ENCODE results near the gene C12orf56.
"Not testable (repeated sequence)": the region's sequence is repeated elsewhere in the genome, so short reads cannot be mapped to it uniquely, and the experiment has no call there.

The C12orf56 gene

DNA sequence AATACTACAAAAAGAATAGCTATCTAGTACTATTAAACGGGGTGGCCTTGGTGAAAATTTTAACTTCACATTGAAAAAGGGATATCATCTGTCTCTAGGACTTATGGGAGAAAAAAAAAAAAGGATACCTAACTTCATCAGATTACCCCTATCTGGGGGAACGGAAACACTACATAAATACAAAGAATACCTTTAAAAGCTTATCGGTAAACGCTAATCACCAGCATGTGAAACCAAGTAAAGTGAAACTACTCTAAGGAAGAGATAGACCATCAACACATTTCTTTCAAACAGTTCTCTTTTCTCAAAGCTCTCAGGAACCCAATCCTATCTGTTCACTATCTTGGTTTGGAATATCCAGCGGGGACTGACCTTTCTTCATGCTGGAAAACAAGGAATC lies 172.0 kb downstream of the C12orf56 start:
- TF ChIP-seq, protein P1, sequence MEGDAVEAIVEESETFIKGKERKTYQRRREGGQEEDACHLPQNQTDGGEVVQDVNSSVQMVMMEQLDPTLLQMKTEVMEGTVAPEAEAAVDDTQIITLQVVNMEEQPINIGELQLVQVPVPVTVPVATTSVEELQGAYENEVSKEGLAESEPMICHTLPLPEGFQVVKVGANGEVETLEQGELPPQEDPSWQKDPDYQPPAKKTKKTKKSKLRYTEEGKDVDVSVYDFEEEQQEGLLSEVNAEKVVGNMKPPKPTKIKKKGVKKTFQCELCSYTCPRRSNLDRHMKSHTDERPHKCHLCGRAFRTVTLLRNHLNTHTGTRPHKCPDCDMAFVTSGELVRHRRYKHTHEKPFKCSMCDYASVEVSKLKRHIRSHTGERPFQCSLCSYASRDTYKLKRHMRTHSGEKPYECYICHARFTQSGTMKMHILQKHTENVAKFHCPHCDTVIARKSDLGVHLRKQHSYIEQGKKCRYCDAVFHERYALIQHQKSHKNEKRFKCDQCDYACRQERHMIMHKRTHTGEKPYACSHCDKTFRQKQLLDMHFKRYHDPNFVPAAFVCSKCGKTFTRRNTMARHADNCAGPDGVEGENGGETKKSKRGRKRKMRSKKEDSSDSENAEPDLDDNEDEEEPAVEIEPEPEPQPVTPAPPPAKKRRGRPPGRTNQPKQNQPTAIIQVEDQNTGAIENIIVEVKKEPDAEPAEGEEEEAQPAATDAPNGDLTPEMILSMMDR (IDR thresholded peaks at IDR 0.05) = no peak
- H3K27me3 ChIP-seq = no peaks in the 10 kb centered on the region
- H3K9me3 ChIP-seq = no peaks in the 10 kb centered on the region
- H3K27ac ChIP-seq = no peak overlapping the region
- no peaks in the 10 kb centered on the region for H3K36me3 ChIP-seq
- peaks cover 8 to 11% of the 10 kb centered on the region in 2 experiments for H3K4me1 ChIP-seq (ENCODE audit: control insufficient read depth in 1 of 2, insufficient read depth in 1 of 2, low read depth in 1 of 2, low read length in 1 of 2)
- H3K4me3 ChIP-seq (ENCODE audit: low read depth in 1 of 2, low read length in 1 of 2) = no peak overlapping the region

DNA sequence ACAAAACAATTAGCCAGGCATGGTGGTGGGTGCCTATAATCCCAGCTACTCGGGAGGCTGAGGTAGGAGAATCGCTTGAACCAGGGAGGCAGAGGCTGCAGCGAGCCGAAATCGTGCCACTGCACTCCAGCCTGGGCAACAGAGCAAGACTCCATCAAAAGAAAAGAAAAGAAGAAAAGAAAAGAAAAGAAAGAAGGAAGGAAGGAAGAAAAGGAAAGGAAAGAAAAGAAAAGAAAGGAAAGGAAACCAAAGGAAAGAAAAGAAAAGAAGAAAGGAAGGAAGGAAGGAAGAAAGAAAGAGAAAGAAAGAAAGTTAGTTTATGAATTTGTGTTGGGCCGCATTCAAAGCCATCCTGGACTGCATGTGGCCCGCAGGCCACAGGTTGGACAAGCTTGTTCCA lies 172.9 kb downstream of the C12orf56 start:
- not testable (repeated sequence) for H3K4me3 ChIP-seq (ENCODE audit: low read depth in 1 of 2, low read length in 1 of 2); H3K27me3 ChIP-seq; H3K36me3 ChIP-seq; H3K27ac ChIP-seq; H3K9me3 ChIP-seq
- H3K4me1 ChIP-seq (ENCODE audit: control insufficient read depth in 1 of 2, insufficient read depth in 1 of 2, low read depth in 1 of 2, low read length in 1 of 2) = peaks cover 8 to 11% of the 10 kb centered on the region in 2 experiments

DNA sequence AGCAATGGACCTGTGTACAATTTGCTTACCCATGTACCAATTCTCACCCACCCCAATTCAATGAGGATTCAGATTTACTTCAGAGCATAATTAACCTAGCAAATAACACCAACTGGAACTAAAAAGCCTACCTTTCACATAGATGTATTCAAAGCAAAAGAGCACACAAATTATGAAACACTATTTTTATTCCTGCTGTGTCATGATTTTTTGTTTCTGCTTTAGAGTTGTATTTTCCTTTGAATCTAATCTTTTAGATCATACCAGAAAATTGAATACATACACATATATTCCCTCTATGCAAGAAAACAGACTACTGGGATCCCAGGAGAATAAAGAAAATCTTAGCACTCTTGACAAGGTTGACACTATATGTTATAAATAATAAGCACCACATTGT lies 174.3 kb downstream of the C12orf56 start:
- Histone ChIP-seq H3K27ac (no peak overlapping the region), H3K4me1 (ENCODE audit: control insufficient read depth in 1 of 2, insufficient read depth in 1 of 2, low read depth in 1 of 2, low read length in 1 of 2) (peaks cover under 1 to 11% of the 10 kb centered on the region in 2 experiments), H3K27me3 (no peaks in the 10 kb centered on the region), H3K36me3 (no peaks in the 10 kb centered on the region), H3K4me3 (ENCODE audit: low read depth in 1 of 2, low read length in 1 of 2) (no peak overlapping the region), H3K9me3 (no peaks in the 10 kb centered on the region)
- TF ChIP-seq, protein P1 (IDR thresholded peaks at IDR 0.05) = no peak

Data from neutrophil (primary cell).